IMR-90 (cell line): ENCODE results near the gene CRTAP. TPM values are rescaled to one million over a fixed set of nuclear protein-coding genes. Genes with fewer than 3 reads are reported as not detected.

ENCODE experiments used
- ATAC-seq: fragments of 200-7000 bp; cut with Tn5 transposase; 2 replicates; pipeline ENCODE4 v1.9.1; 2020; ENCODE audit warnings: low read depth, mild to moderate bottlenecking, moderate library complexity
- BruUV-seq: library from RNA; stranded (reverse); fragments of 400-500 nt; replicated peaks from 2 replicates; lab custom pipeline; 2021; lab: Mats Ljungman, UMichigan
- CTCF ChIA-PET: fragments of 300-600 bp; formaldehyde crosslinking; extraction: SDS; loops from one replicate; lab custom pipeline; 2021; ENCODE audit warnings: antibody characterized with exemption; lab: Yijun Ruan, JAX
- POLR2A ChIA-PET: fragments of 300-600 bp; sonication (Branson Sonifier 250); formaldehyde crosslinking; loops from one replicate; lab custom pipeline; 2022; ENCODE audit warnings: antibody characterized with exemption; ENCODE audit not compliant: unreplicated experiment; lab: Charles Lee
- DNase-seq: peaks from one replicate; pipeline ENCODE4 v3.0.0; 2013
- H2AFZ ChIP-seq: replicated peaks from 2 replicates; pipeline ENCODE3; 2013; ENCODE audit warnings: low read length, mild to moderate bottlenecking; ENCODE audit not compliant: poor library complexity
- H2AK5ac ChIP-seq: 2 replicates; pipeline ENCODE4 v1.6.1; 2013; ENCODE audit warnings: low read depth, low read length, inconsistent platforms
- H2AK9ac ChIP-seq: replicated peaks from 2 replicates; pipeline ENCODE3; 2013; ENCODE audit warnings: mild to moderate bottlenecking, low read depth, low read length, moderate library complexity; ENCODE audit not compliant: poor library complexity
- H2BK120ac ChIP-seq: 2 replicates; pipeline ENCODE4 v1.6.1; 2013; ENCODE audit warnings: low read depth, low read length, inconsistent platforms
- H2BK15ac ChIP-seq: 3 replicates; pipeline ENCODE4 v1.6.1; 2013; ENCODE audit warnings: low read depth, low read length, inconsistent platforms
- H2BK20ac ChIP-seq: 2 replicates; pipeline ENCODE4 v1.6.1; 2013; ENCODE audit warnings: low read depth, mild to moderate bottlenecking, inconsistent platforms, low read length, moderate library complexity
- H2BK5ac ChIP-seq: 2 replicates; pipeline ENCODE4 v1.6.1; 2013; ENCODE audit warnings: mild to moderate bottlenecking, low read depth, low read length, inconsistent platforms; ENCODE audit not compliant: poor library complexity, severe bottlenecking
- H3K14ac ChIP-seq: replicated peaks from 2 replicates; pipeline ENCODE4 v1.6.1; 2013; ENCODE audit warnings: low read depth, low read length, inconsistent platforms
- H3K18ac ChIP-seq: 2 replicates; pipeline ENCODE4 v1.6.1; 2013; ENCODE audit warnings: low read depth, low read length, control low read depth
- H3K23ac ChIP-seq: 2 replicates; pipeline ENCODE4 v1.6.1; 2013; ENCODE audit warnings: low read depth, low read length, inconsistent platforms
- H3K27ac ChIP-seq: 2 replicates; pipeline ENCODE4 v1.5.1; 2013; ENCODE audit warnings: mild to moderate bottlenecking, control low read depth, low read length; ENCODE audit not compliant: insufficient read depth
- H3K27me3 ChIP-seq: 2 replicates; pipeline ENCODE4 v1.6.1; 2013; ENCODE audit warnings: low read length; ENCODE audit not compliant: control insufficient read depth, insufficient read depth
- H3K36me3 ChIP-seq: 2 replicates; pipeline ENCODE4 v1.6.1; 2013; ENCODE audit warnings: low read length, mixed read lengths; ENCODE audit not compliant: control insufficient read depth, insufficient read depth
- H3K4ac ChIP-seq: 2 replicates; pipeline ENCODE4 v1.6.1; 2013; ENCODE audit warnings: low read depth, low read length, inconsistent platforms
- H3K4me1 ChIP-seq: 2 replicates; pipeline ENCODE4 v1.6.1; 2013; ENCODE audit warnings: low read length, mixed read lengths; ENCODE audit not compliant: control insufficient read depth, insufficient read depth
- H3K4me2 ChIP-seq: 2 replicates; pipeline ENCODE4 v1.6.1; 2013; ENCODE audit warnings: low read depth, mild to moderate bottlenecking, control low read depth, low read length, moderate library complexity
- H3K4me3 ChIP-seq: 2 replicates; pipeline ENCODE4 v1.5.1; 2013; ENCODE audit warnings: low read depth, mild to moderate bottlenecking, control low read depth, low read length, moderate library complexity; ENCODE audit not compliant: insufficient read depth
- H3K56ac ChIP-seq: 2 replicates; pipeline ENCODE4 v1.6.1; 2013; ENCODE audit warnings: low read length, inconsistent platforms; ENCODE audit not compliant: insufficient read depth; ENCODE audit errors: extremely low read depth
- H3K79me1 ChIP-seq, 2 experiments: 2 replicates each; pipeline ENCODE4 v1.6.1; 2013; ENCODE audit warnings: low read length in 2 of 2, inconsistent platforms in 1 of 2, low read depth in 1 of 2
- H3K9ac ChIP-seq: 2 replicates; pipeline ENCODE4 v1.6.1; 2013; ENCODE audit warnings: low read depth, low read length, control low read depth
- H3K9me1 ChIP-seq: 2 replicates; pipeline ENCODE4 v1.6.1; 2013; ENCODE audit warnings: low read length, inconsistent platforms; ENCODE audit not compliant: insufficient read depth
- H3K9me3 ChIP-seq: 2 replicates; pipeline ENCODE4 v1.6.1; 2013; ENCODE audit warnings: low read length; ENCODE audit not compliant: control insufficient read depth, insufficient read depth
- H4K20me1 ChIP-seq: 2 replicates; pipeline ENCODE4 v1.6.1; 2013; ENCODE audit warnings: low read length, inconsistent platforms; ENCODE audit not compliant: insufficient read depth
- H4K5ac ChIP-seq: 2 replicates; pipeline ENCODE4 v1.6.1; 2013; ENCODE audit warnings: mild to moderate bottlenecking, low read depth, low read length, control low read depth
- H4K8ac ChIP-seq, 2 experiments: 2 replicates each; pipeline ENCODE4 v1.6.1; 2013; ENCODE audit warnings: low read depth in 2 of 2, low read length in 2 of 2, control low read depth in 1 of 2, inconsistent platforms in 1 of 2
- H4K91ac ChIP-seq: 2 replicates; pipeline ENCODE4 v1.6.1; 2013; ENCODE audit warnings: low read depth, low read length, inconsistent platforms; ENCODE audit not compliant: insufficient read depth
- BHLHE40 ChIP-seq: fragments of 150-350 bp; IDR thresholded peaks from 2 replicates; pipeline ENCODE4 v1.6.1; 2016; ENCODE audit warnings: mild to moderate bottlenecking, low read depth, low read length
- CEBPB ChIP-seq: IDR thresholded peaks from 2 replicates; pipeline ENCODE4 v1.6.1; 2012; ENCODE audit warnings: low read depth, low read length, improper control_type of control experiment
- CHD1 ChIP-seq: IDR thresholded peaks from 2 replicates; pipeline ENCODE4 v1.6.1; 2012; ENCODE audit warnings: low read depth, low read length, improper control_type of control experiment
- CTCF ChIP-seq: conservative IDR thresholded peaks from 2 replicates; pipeline ENCODE4 v1.5.1; 2012; ENCODE audit warnings: mild to moderate bottlenecking, low read depth, low read length, improper control_type of control experiment
- ELK1 ChIP-seq: fragments of 150-350 bp; IDR thresholded peaks from 2 replicates; pipeline ENCODE4 v1.6.1; 2016; ENCODE audit warnings: low read depth, mild to moderate bottlenecking, low read length, moderate library complexity, borderline replicate concordance
- FOS ChIP-seq: fragments of 150-350 bp; IDR thresholded peaks from 2 replicates; pipeline ENCODE4 v1.6.1; 2016; ENCODE audit warnings: low read depth, low read length
- MAFK ChIP-seq: IDR thresholded peaks from 2 replicates; pipeline ENCODE4 v1.6.1; 2012; ENCODE audit warnings: low read depth, low read length, improper control_type of control experiment
- MAZ ChIP-seq: IDR thresholded peaks from 2 replicates; pipeline ENCODE4 v1.6.1; 2012; ENCODE audit warnings: low read depth, mild to moderate bottlenecking, low read length, improper control_type of control experiment, moderate library complexity, borderline replicate concordance
- MXI1 ChIP-seq: IDR thresholded peaks from 2 replicates; pipeline ENCODE4 v1.6.1; 2012; ENCODE audit warnings: low read depth, mild to moderate bottlenecking, low read length, moderate library complexity, borderline replicate concordance
- NFE2L2 ChIP-seq: fragments of 150-350 bp; IDR thresholded peaks from 2 replicates; pipeline ENCODE4 v1.6.1; 2016; ENCODE audit warnings: low read depth, mild to moderate bottlenecking, low read length
- POLR2A ChIP-seq: IDR thresholded peaks from 2 replicates; pipeline ENCODE4 v1.6.1; 2012; ENCODE audit warnings: mild to moderate bottlenecking, low read depth, low read length
- RAD21 ChIP-seq: IDR thresholded peaks from 2 replicates; pipeline ENCODE4 v1.6.1; 2012; ENCODE audit warnings: low read length, improper control_type of control experiment
- RCOR1 ChIP-seq: IDR thresholded peaks from 2 replicates; pipeline ENCODE4 v1.6.1; 2012; ENCODE audit warnings: mild to moderate bottlenecking, low read length, improper control_type of control experiment; ENCODE audit not compliant: insufficient replicate concordance
- RFX5 ChIP-seq: IDR thresholded peaks from 2 replicates; pipeline ENCODE4 v1.8.0; 2012; ENCODE audit warnings: low read depth, mild to moderate bottlenecking, low read length, moderate library complexity
- SMC3 ChIP-seq: fragments of 150-350 bp; IDR thresholded peaks from 2 replicates; pipeline ENCODE4 v1.6.1; 2016; ENCODE audit warnings: low read depth, mild to moderate bottlenecking, antibody characterized with exemption, low read length, moderate library complexity
- USF2 ChIP-seq: fragments of 150-350 bp; IDR thresholded peaks from 2 replicates; pipeline ENCODE4 v1.6.1; 2017; ENCODE audit warnings: mild to moderate bottlenecking, antibody characterized with exemption, low read length, low read depth
- WGBS, 2 experiments: methylation state at CpG; one replicate each; pipeline versions ENCODE4 v1.1.5 to v1.1.7; 2013; ENCODE audit warnings: missing lambda C conversion rate in 2 of 2; ENCODE audit not compliant: insufficient read length in 1 of 2; ENCODE audit errors: extremely low coverage in 2 of 2; 5-methylcytosine and 5-hydroxymethylcytosine counted together
- dilution Hi-C: fragments of 300-500 bp; cut with HindIII; formaldehyde crosslinking; loops from one replicate; pipeline ENCODE4 v1.14.3; 2018; ENCODE audit warnings: low sequenced_read_pairs; ENCODE audit not compliant: unreplicated experiment
- in situ Hi-C: fragments of 300-500 bp; cut with MboI; formaldehyde crosslinking; loops from 3 replicates; pipeline ENCODE4 v1.14.3; 2019; ENCODE audit warnings: low sequenced_read_pairs, inconsistent platforms, mixed read lengths
- intact Hi-C: fragments of 100-400 bp; cut with micrococcal nuclease; formaldehyde crosslinking; loops from 2 replicates; pipeline ENCODE4 v1.10.0; 2022
- polyA plus RNA-seq, 3 experiments: library from polyadenylated mRNA; depleted of rRNA; stranded (reverse); fragments of >200 nt; gene quantifications; 2 replicates each; pipeline ENCODE4 v1.2.3, GENCODE V29; 2012; ENCODE audit warnings: low replicate concordance in 1 of 3
- total RNA-seq: library from RNA; depleted of rRNA; stranded (reverse); fragments of >200 nt; gene quantifications from 2 replicates; pipeline ENCODE4 v1.2.3, GENCODE V29; 2012

Gene CRTAP
- total and polyA plus RNA-seq, 2 of the 4 experiments (the other 2 are of a cell fraction): 108 to 205 TPM

- H2AK5ac ChIP-seq: no peak overlapping the region
- no peak overlapping the region for H3K14ac ChIP-seq
- no peak overlapping the region for H4K91ac ChIP-seq
- no peak overlapping the region for H3K4me2 ChIP-seq
- no peak overlapping the region for H2BK15ac ChIP-seq
- peaks cover 4% of the 10 kb centered on the region for H3K4me1 ChIP-seq
- peak overlapping the region; percentile 41 for H2BK5ac ChIP-seq
- no peak overlapping the region for H2BK20ac ChIP-seq
- intact Hi-C loops: loop anchor here (2.0 kb wide), 1 partner anchor 311 kb away; the partner anchor contains the start of gene UBP1
- H4K20me1 ChIP-seq: peaks cover 13% of the 10 kb centered on the region; the same call in 1 of the 2 replicates
- no peaks in the 10 kb centered on the region; the same call in 1 of the 2 replicates for H3K9me1 ChIP-seq
- H3K4me3 ChIP-seq: no peak overlapping the region
- no peak overlapping the region for H2AK9ac ChIP-seq
- peaks cover 24% of the 10 kb centered on the region for H3K36me3 ChIP-seq
- ChIA-PET CTCF (interaction anchor here (4.0 kb wide), 1 partner anchor 242 kb away, joined by 66 read pairs; no protein-coding TSS in a partner anchor), POLR2A (interaction anchor here (0.6 kb wide), 1 partner anchor 308 kb away, joined by 4 read pairs; no protein-coding TSS in a partner anchor)
- dilution Hi-C loops: loop anchor here (25.0 kb wide), 1 partner anchor 257 kb away; no protein-coding TSS in a partner anchor
- H3K79me1 ChIP-seq: peaks cover 3 to 19% of the 10 kb centered on the region in 2 experiments; a peak in 3 of 4 replicates
- no peak overlapping the region for H4K5ac ChIP-seq
- ATAC-seq (peak; percentile 71), DNase-seq (peak; percentile 72)
- H2AFZ ChIP-seq: no peak overlapping the region
- in situ Hi-C loops: loop anchor here (5.0 to 10.0 kb wide), 2 partner anchors 242 to 655 kb away; no protein-coding TSS in a partner anchor
- no peak overlapping the region for H3K23ac ChIP-seq
- WGBS, 2 experiments: 83% methylated on average over 1 of the region's 2 CpGs; no CpG with 5 or more reads in 1 of the 2 experiments
- TF ChIP-seq MAFK (no peak), NFE2L2 (no peak), RFX5 (no peak), SMC3 (no peak), CEBPB (no peak), CTCF (no peak), USF2 (no peak), MXI1 (no peak), POLR2A (no peak), RAD21 (no peak), MAZ (no peak), FOS (no peak), ELK1 (no peak), RCOR1 (no peak), CHD1 (no peak), BHLHE40 (no peak)
- no peaks in the 10 kb centered on the region for H3K27me3 ChIP-seq
- no peak overlapping the region for H3K27ac ChIP-seq
- BruUV-seq: no TSS peak
- no peak overlapping the region for H3K18ac ChIP-seq
- H3K9me3 ChIP-seq: no peaks in the 10 kb centered on the region
- no peak overlapping the region for H3K4ac ChIP-seq
- no peak overlapping the region for H4K8ac ChIP-seq
- no peak overlapping the region for H3K9ac ChIP-seq
- H3K56ac ChIP-seq: no peak overlapping the region
- H2BK120ac ChIP-seq: no peak overlapping the region
These were observed 16.3 kb downstream of the CRTAP start for GRCh38 chr3:33130144-33130543.
